ENCODE measurements around the gene DIP2A.

DIP2A gene

GRCh38 chr21:46594276-46594675, 135.6 kb downstream of the DIP2A start:
- no peak for DNase-seq (ENCODE audit: low read depth in 2 of 2)

GRCh38 chr21:46596201-46596600, 137.5 kb downstream of the DIP2A start:
- no peak for DNase-seq (ENCODE audit: low read depth in 2 of 2)

- no peak for DNase-seq (ENCODE audit: low read depth in 2 of 2)
Observed at GRCh38 chr21:46597031-46597430, 138.3 kb downstream of the DIP2A start.

GRCh38 chr21:46597896-46598343, 139.2 kb downstream of the DIP2A start:
- DNase-seq (ENCODE audit: low read depth in 2 of 2): no peak

- no peak for DNase-seq (ENCODE audit: low read depth in 2 of 2)
Observed at GRCh38 chr21:46598581-46599572, 140.2 kb downstream of the DIP2A start.

- DNase-seq (ENCODE audit: low read depth in 2 of 2): no peak
Observed at GRCh38 chr21:46600305-46600704, 141.6 kb downstream of the DIP2A start.

GRCh38 chr21:46600978-46601377, 142.3 kb downstream of the DIP2A start:
- no peak for DNase-seq (ENCODE audit: low read depth in 2 of 2)

- DNase-seq (ENCODE audit: low read depth in 2 of 2): no peak
Observed at GRCh38 chr21:46603228-46603627, 144.5 kb downstream of the DIP2A start.

- DNase-seq (ENCODE audit: low read depth in 2 of 2): no peak
Observed at GRCh38 chr21:46604329-46604974, 145.8 kb downstream of the DIP2A start.

- DNase-seq (ENCODE audit: low read depth in 2 of 2): no peak
Observed at GRCh38 chr21:46604975-46605766, 146.5 kb downstream of the DIP2A start, which contains the start of gene S100B. Gene S100B (minus strand): TSS chr21:46605082. CDS start chr21:46602415, 2,667 bp downstream.

- peak in 1 of 2 donors; percentile 18 for DNase-seq (ENCODE audit: low read depth in 2 of 2)
Observed at GRCh38 chr21:46605767-46606426, 147.2 kb downstream of the DIP2A start.

GRCh38 chr21:46606427-46606813, 147.7 kb downstream of the DIP2A start:
- no peak for DNase-seq (ENCODE audit: low read depth in 2 of 2)

- no peak for DNase-seq (ENCODE audit: low read depth in 2 of 2)
Observed at GRCh38 chr21:46607636-46608035, 148.9 kb downstream of the DIP2A start.

- no peak for DNase-seq (ENCODE audit: low read depth in 2 of 2)
Observed at GRCh38 chr21:46608672-46609111, 150.0 kb downstream of the DIP2A start.

GRCh38 chr21:46610018-46610701, 151.5 kb downstream of the DIP2A start:
- DNase-seq (ENCODE audit: low read depth in 2 of 2): no peak

- DNase-seq (ENCODE audit: low read depth in 2 of 2): no peak
Observed at GRCh38 chr21:46613391-46613790, 154.7 kb downstream of the DIP2A start.

- DNase-seq (ENCODE audit: low read depth in 2 of 2): no peak
Observed at GRCh38 chr21:46616050-46616449, 157.4 kb downstream of the DIP2A start.

GRCh38 chr21:46616656-46617055, 158.0 kb downstream of the DIP2A start:
- no peak for DNase-seq (ENCODE audit: low read depth in 2 of 2)

GRCh38 chr21:46617267-46618051, 158.8 kb downstream of the DIP2A start:
- DNase-seq (ENCODE audit: low read depth in 2 of 2): no peak

Measured in stimulated activated CD4-positive, alpha-beta T cell treated with anti-CD3 and anti-CD28 coated beads, Interleukin-1b, Interleukin-23, amount 100 ng/mL, for 4 hours (primary cell).